Esophagus squamous epithelium (tissue), 5 donors: ENCODE measurements around the gene RBMS3. TPM values are rescaled to one million over a fixed set of nuclear protein-coding genes. Genes with fewer than 3 reads are reported as not detected.

Experiments
- DNase-seq: peaks from one replicate; lab custom pipeline; 2025; lab: John Stamatoyannopoulos, UW
- H3K27ac ChIP-seq, 4 donors: fragments of 200-600 bp; sonication (generic); one replicate each; pipeline ENCODE4 v1.5.1; 2016 to 2019; ENCODE audit warnings: mild to moderate bottlenecking in 1 of 4
- H3K27me3 ChIP-seq, 4 donors: fragments of 200-600 bp; sonication (generic); 1 replicate in 3 of 4; 2 replicates in 1 of 4; pipeline versions ENCODE4 v1.5.1 to v1.6.0; 2017 to 2021; ENCODE audit warnings: antibody characterized with exemption in 1 of 4
- H3K36me3 ChIP-seq, 3 donors: fragments of 200-600 bp; sonication (generic); one replicate each; pipeline ENCODE4 v1.5.1; 2016 to 2019
- H3K4me1 ChIP-seq, 3 donors: fragments of 200-600 bp; sonication (generic); one replicate each; pipeline ENCODE4 v1.5.1; 2017 to 2019
- H3K4me3 ChIP-seq, 4 donors: fragments of 200-600 bp; sonication (generic); 1 replicate in 3 of 4; 2 replicates in 1 of 4; pipeline ENCODE4 v1.5.1; 2016 to 2019; ENCODE audit warnings: mild to moderate bottlenecking in 2 of 4, moderate library complexity in 1 of 4
- H3K9me3 ChIP-seq, 3 donors: fragments of 200-600 bp; sonication (generic); one replicate each; pipeline ENCODE4 v1.5.1; 2016 to 2019
- POLR2A ChIP-seq, 4 donors: fragments of 450-650 bp; IDR thresholded peaks; one replicate each; pipeline ENCODE4 v1.6.1; 2017; ENCODE audit warnings: antibody characterized with exemption in 4 of 4, mild to moderate bottlenecking in 4 of 4, moderate library complexity in 3 of 4
- WGBS, 2 donors: methylation state at CpG; one replicate each; pipeline ENCODE4 v1.1.5; 2018; 5-methylcytosine and 5-hydroxymethylcytosine counted together
- intact Hi-C: fragments of 100-400 bp; cut with DNase I; formaldehyde crosslinking; loops from one replicate; pipeline ENCODE4 v1.15.0; 2022
- total RNA-seq, 4 donors: library from RNA; depleted of rRNA; stranded (reverse); fragments of >200 nt; gene quantifications; one replicate each; pipeline ENCODE4 v1.1.0, GENCODE V29; 2016
- TF ChIP-seq, protein P1 (sequence below), 6 experiments: fragments of 450-650 bp in 4 of 6; fragments of 200-600 bp in 2 of 6; sonication (generic) in 2 of 6; IDR thresholded peaks; one replicate each; pipeline ENCODE4 v1.5.1; 2016 to 2019; ENCODE audit warnings: antibody characterized with exemption in 6 of 6, mild to moderate bottlenecking in 4 of 6, moderate library complexity in 4 of 6
- donor health status: DM: yes; HTN: yes; CAD: no.

RBMS3 gene
- total RNA-seq, 4 donors from 2014 or later = 0.57 to 35.7 (median 6.1) TPM

DNA sequence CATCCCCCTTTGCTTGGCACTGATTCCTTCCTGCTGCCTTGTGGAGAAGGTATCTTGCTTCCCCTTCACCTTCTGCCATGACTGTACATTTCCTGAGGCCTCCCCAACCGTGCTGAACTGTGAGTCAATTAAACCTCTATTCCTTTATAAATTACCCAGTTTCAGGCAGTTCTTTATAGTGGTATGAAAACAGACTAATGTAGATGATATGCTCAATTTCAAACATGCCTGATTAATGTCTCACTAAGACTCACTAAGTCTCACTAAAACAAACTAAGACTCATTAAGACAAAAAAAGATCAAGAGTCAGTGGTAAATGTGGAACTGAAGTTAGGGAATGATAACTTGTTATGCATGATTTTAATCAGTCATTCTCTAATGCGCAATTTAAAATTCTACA, 606.6 kb downstream of the RBMS3 start:
- DNase-seq = no peak
- Histone ChIP-seq H3K4me1 (no peaks in the 10 kb centered on the region), H3K27ac (no peak overlapping the region), H3K36me3 (no peaks in the 10 kb centered on the region), H3K27me3 (no peaks in the 10 kb centered on the region), H3K9me3 (no peaks in the 10 kb centered on the region), H3K4me3 (no peak overlapping the region)
- TF ChIP-seq, protein P1, sequence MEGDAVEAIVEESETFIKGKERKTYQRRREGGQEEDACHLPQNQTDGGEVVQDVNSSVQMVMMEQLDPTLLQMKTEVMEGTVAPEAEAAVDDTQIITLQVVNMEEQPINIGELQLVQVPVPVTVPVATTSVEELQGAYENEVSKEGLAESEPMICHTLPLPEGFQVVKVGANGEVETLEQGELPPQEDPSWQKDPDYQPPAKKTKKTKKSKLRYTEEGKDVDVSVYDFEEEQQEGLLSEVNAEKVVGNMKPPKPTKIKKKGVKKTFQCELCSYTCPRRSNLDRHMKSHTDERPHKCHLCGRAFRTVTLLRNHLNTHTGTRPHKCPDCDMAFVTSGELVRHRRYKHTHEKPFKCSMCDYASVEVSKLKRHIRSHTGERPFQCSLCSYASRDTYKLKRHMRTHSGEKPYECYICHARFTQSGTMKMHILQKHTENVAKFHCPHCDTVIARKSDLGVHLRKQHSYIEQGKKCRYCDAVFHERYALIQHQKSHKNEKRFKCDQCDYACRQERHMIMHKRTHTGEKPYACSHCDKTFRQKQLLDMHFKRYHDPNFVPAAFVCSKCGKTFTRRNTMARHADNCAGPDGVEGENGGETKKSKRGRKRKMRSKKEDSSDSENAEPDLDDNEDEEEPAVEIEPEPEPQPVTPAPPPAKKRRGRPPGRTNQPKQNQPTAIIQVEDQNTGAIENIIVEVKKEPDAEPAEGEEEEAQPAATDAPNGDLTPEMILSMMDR (IDR thresholded peaks at IDR 0.05) = no peak
- TF ChIP-seq POLR2A (IDR thresholded peaks at IDR 0.05) = no peak
- 23 to 29% methylated on average over 2 of the region's 2 CpGs for WGBS, 2 donors
- intact Hi-C loops = no loop called here

DNA sequence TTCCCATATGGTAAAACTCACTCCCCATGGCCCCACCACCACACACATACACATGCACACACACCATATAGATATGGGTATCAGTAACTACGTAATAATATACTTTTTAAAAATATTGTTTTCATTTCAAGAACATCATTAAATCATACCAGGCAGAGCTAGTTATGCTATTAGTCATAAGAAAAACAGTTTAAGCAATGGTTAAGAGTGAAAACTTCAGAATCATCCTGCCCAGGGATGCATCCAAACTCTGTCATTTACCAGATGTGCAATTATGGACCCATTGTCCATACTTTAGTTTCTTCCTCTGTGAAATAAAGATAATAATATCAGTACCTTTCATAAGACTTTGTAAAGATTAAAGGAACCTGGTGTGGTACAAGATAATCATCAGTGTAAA, 608.3 kb downstream of the RBMS3 start:
- WGBS, 2 donors = 57 to 74% methylated on average over 1 of the region's 1 CpG
- H3K27me3 ChIP-seq = no peaks in the 10 kb centered on the region
- no peaks in the 10 kb centered on the region for H3K36me3 ChIP-seq
- intact Hi-C loops = no loop called here
- no peak overlapping the region for H3K27ac ChIP-seq
- H3K4me3 ChIP-seq = no peak overlapping the region
- H3K9me3 ChIP-seq = no peaks in the 10 kb centered on the region
- no peak for DNase-seq
- TF ChIP-seq, protein P1 (IDR thresholded peaks at IDR 0.05) = no peak
- no peak for TF ChIP-seq POLR2A (IDR thresholded peaks at IDR 0.05)
- H3K4me1 ChIP-seq = no peaks in the 10 kb centered on the region

DNA sequence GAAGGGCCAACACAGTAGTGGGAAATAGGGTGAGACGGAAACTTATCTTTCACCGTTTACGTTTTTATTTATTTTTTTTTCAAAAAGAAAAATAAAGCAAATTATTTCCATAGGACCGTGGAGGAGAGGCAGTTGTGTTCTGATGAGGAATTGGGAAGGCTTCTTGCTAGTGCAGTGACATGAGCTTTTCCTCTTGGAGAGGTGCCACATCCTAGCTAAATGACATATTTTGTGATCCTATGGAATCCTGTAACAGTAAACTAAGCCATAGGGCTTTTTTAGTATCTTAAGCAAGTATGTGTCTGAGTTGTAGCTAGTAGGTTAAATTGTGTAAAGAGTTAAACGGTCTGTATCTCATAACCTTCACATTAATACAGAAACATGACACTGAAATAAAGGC, 609.9 kb downstream of the RBMS3 start:
- WGBS, 2 donors = 84 to 93% methylated on average over 5 of the region's 5 CpGs
- DNase-seq = no peak
- no peak overlapping the region for H3K27ac ChIP-seq
- H3K4me3 ChIP-seq = no peak overlapping the region
- no peaks in the 10 kb centered on the region for H3K27me3 ChIP-seq
- H3K9me3 ChIP-seq = no peaks in the 10 kb centered on the region
- H3K4me1 ChIP-seq = no peaks in the 10 kb centered on the region
- H3K36me3 ChIP-seq = no peaks in the 10 kb centered on the region
- intact Hi-C loops = no loop called here
- TF ChIP-seq, protein P1 (IDR thresholded peaks at IDR 0.05) = no peak
- no peak for TF ChIP-seq POLR2A (IDR thresholded peaks at IDR 0.05)

DNA sequence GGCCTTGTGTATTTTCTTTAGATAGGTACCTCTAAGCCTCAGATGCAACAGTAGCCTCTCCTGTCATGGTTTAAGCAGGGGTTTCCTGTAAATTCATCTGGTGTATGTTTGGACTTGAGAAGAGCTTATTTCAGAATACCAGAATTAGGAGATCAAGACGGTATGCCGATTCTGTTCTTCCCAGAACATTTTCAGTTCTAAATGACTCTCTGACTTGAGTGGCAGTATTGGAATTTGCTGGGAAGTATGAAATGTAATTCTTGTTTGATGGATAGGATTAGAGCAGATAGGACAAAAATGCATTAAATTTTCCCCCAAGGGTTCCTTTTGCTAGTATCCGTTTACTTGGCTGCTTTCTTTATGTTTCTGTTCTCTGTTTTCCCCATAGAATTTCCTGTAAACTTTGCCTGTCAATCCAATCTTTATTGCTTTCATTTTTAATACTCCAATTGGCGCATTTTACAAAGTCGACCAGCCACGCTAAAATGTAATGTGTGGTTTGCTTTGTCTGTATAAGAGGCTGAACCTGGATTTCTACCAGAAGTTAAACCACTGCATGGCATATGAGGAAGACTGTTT, 612.2 kb downstream of the RBMS3 start:
- Histone ChIP-seq H3K4me3 (no peak overlapping the region), H3K27ac (no peak overlapping the region), H3K4me1 (no peaks in the 10 kb centered on the region), H3K9me3 (no peaks in the 10 kb centered on the region), H3K27me3 (no peaks in the 10 kb centered on the region), H3K36me3 (no peaks in the 10 kb centered on the region)
- intact Hi-C loops = no loop called here
- DNase-seq = no peak
- WGBS, 2 donors = 41 to 47% methylated on average over 6 of the region's 6 CpGs
- TF ChIP-seq POLR2A (IDR thresholded peaks at IDR 0.05) = no peak
- TF ChIP-seq, protein P1 (IDR thresholded peaks at IDR 0.05) = no peak

DNA sequence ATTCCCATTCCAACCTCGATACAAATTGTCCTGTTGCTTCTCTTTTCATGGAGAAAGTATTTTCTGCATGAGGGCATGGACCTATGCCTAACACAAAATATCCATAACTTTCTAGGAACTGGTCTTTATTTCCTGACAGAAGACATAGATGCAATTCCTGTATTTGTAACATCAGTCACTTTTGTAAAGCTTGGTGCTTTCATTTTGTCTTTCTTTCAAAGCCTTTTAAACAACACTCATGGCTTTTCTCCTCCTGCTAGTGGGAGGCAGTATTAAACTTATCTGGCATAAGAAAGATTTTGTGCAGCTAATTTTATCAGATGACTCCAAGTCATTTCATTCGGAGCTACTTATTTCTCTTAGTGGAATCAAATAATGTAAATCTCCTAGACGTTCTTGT, 616.0 kb downstream of the RBMS3 start:
- Histone ChIP-seq H3K27ac (no peak overlapping the region), H3K9me3 (no peaks in the 10 kb centered on the region), H3K27me3 (no peaks in the 10 kb centered on the region), H3K4me3 (no peak overlapping the region), H3K36me3 (no peaks in the 10 kb centered on the region), H3K4me1 (peaks cover 0 to 22% (median 0%) of the 10 kb centered on the region in 3 donors)
- no peak for TF ChIP-seq POLR2A (IDR thresholded peaks at IDR 0.05)
- TF ChIP-seq, protein P1 (IDR thresholded peaks at IDR 0.05) = no peak
- no peak for DNase-seq
- 70 to 84% methylated on average over 3 of the region's 3 CpGs for WGBS, 2 donors
- intact Hi-C loops = no loop called here
